Breast epithelium (tissue), 3 donors: ENCODE results near the gene NRF1.

Experiments used
- POLR2A ChIP-seq: fragments of 450-650 bp; IDR thresholded peaks from one replicate; pipeline ENCODE4 v1.6.1; 2016; ENCODE audit warnings: antibody characterized with exemption, mild to moderate bottlenecking, moderate library complexity
- POLR2AphosphoS5 ChIP-seq, 3 donors: sonication (generic); formaldehyde crosslinking; IDR thresholded peaks; one replicate each; pipeline ENCODE4 v1.6.1; 2017; ENCODE audit warnings: antibody characterized with exemption in 3 of 3
- TF ChIP-seq, protein P1 (sequence below), 3 donors: fragments of 450-650 bp; IDR thresholded peaks; one replicate each; pipeline ENCODE4 v1.5.1; 2016 to 2017; ENCODE audit warnings: antibody characterized with exemption in 3 of 3, mild to moderate bottlenecking in 3 of 3, moderate library complexity in 3 of 3

DNA sequence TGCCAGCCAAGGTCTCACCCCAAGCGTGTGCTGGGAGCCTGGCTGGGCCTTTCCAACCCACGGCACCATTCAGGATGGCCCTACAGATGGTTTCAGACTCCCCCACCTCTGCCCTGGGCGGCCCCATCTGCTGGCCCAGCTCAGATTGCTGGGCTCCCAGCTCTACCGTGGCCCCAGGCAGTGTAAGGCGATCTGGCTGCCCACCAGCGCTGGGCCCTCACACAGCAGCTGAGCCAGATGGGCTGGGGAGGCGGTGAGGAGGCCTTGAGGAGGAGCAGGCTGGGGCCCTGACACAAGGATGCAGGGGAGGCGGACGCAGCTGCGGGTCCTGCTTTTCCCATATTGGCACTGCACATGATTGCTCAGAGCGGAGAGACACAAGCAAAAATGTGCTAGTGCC, 162.8 kb downstream of the NRF1 start:
- TF ChIP-seq POLR2A: no peak
- TF ChIP-seq, protein P1, sequence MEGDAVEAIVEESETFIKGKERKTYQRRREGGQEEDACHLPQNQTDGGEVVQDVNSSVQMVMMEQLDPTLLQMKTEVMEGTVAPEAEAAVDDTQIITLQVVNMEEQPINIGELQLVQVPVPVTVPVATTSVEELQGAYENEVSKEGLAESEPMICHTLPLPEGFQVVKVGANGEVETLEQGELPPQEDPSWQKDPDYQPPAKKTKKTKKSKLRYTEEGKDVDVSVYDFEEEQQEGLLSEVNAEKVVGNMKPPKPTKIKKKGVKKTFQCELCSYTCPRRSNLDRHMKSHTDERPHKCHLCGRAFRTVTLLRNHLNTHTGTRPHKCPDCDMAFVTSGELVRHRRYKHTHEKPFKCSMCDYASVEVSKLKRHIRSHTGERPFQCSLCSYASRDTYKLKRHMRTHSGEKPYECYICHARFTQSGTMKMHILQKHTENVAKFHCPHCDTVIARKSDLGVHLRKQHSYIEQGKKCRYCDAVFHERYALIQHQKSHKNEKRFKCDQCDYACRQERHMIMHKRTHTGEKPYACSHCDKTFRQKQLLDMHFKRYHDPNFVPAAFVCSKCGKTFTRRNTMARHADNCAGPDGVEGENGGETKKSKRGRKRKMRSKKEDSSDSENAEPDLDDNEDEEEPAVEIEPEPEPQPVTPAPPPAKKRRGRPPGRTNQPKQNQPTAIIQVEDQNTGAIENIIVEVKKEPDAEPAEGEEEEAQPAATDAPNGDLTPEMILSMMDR (IDR thresholded peaks at IDR 0.05): no peak
- TF ChIP-seq POLR2AphosphoS5 (IDR thresholded peaks at IDR 0.05): no peak
